Measurements from ENCODE around the gene RPL41.
"Not testable (repeated sequence)": the region's sequence is repeated elsewhere in the genome, so short reads cannot be mapped to it uniquely, and the experiment has no call there.

Gene RPL41

DNA sequence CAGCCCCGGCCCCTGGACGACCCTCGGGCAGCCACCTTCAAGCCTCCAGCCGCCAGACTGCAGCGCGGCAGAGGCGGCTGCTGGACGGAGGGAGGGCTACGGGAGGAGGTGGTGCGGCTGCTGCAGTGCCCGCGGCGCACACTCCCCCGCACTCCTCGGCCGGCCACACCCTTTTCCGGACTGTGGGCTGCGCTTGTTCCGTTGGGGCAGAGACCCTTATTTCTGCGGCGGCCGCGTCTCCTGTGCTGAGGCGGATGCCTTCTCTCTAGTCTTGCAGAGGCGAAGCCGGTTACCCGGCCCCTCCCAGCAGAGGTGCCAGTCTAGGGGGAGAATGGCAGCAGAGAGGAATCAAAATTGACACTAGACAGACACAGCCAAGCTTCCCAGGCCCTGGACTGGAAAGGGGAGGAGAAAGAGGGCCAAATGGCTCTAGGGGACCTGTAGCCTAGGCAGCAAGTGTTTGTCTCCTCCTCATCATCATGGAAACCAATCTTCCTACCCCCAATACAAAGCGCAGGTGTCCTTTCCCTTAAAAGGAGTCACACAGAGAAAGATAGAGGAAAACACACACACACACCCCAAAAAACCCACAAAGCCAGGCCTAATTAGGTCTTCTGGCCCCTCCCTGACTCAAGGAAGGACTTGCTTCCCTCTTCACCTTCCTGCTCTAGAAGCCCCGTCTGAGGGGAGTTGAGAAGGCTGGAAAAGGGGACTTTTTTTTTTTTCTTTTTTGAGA is 12.9 kb downstream of the RPL41 start:
- peak; percentile 70 for DNase-seq

DNA sequence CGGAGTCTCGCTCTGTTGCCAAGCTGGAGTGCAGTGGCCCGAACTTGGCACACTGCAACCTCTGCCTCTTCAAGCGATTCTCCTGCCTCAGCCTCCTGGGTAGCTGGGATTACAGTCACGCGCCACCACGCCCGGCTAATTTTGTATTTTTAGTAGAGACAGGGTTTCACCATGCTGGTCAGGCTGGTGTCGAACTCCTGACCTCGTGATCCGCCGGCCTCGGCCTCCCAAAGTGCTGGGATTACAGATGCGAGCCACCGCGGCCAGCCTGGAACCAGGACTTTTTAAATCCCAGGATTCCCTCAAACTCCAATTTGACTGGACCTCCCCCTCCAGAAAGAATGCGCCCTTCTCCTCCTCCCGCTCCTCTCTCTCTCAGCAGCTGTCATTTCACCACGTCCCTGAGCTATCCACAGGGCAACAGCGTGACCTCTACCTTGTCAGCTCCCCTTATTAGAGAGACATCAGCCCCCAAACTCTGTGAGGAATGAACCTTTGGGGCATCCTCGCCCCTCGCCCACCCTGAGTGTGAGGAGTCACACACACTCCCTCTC is 13.6 kb downstream of the RPL41 start:
- DNase-seq = no peak

GRCh38 chr12:56130876-56131275 is 14.4 kb downstream of the RPL41 start:
- no peak for DNase-seq

GRCh38 chr12:56134897-56135296 is 18.5 kb downstream of the RPL41 start:
- DNase-seq = no peak

DNA sequence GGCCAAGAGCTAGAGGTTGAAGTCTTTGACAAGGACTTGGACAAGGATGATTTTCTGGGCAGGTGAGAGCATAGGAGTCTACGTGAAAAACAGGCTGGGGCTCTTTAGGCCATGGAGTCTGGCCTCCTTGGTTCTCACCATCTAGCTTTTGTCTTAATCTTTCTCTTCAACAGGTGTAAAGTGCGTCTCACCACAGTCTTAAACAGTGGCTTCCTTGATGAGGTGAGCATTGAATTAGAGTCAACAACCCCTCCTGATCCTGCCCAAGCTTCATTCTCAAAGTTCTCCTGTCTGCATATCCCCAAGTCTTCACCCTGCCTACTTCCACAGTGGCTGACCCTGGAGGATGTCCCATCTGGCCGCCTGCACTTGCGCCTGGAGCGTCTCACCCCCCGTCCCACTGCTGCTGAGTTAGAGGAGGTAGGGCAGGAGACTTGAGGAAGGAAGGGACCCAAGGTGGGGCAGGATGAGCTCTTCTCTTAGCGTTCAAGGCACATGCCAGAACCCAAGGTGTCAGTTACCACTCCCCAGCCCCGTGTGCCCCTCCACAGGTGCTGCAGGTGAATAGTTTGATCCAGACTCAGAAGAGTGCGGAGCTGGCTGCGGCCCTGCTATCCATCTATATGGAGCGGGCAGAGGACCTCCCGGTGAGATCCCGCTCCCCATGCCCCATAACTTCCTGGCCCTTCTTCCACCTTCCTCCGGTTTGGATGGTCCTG is 21.6 kb downstream of the RPL41 start:
- no peak for DNase-seq

- no peak for DNase-seq
Observed at GRCh38 chr12:56141946-56142784, 25.7 kb downstream of the RPL41 start.

GRCh38 chr12:56143217-56143616 is 26.8 kb downstream of the RPL41 start:
- DNase-seq = no peak

- no peak for DNase-seq
Observed at GRCh38 chr12:56143870-56144269, 27.4 kb downstream of the RPL41 start.

DNA sequence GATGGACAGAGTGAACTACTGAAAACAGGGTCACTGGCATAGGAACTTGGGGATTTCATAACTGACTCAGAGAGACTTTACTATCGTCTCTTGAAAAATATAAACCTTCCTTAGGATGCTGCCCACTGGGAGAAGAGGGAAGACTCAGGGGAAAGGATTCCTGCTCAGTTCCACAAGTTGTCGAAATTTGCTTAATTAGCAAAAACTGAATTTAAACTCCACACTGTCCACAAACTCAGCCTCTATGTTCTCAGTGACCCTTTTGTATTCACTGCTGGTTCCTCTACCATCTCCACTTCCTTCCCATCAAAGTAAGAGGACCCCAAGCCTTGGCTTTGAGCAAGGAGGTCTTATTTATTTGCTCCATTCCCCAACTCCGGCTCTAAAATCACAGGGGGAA is 28.8 kb downstream of the RPL41 start:
- no peak for DNase-seq

GRCh38 chr12:56146492-56147460 is 30.3 kb downstream of the RPL41 start:
- DNase-seq = no peak

- DNase-seq = no peak
Observed at GRCh38 chr12:56150563-56150962, 34.1 kb downstream of the RPL41 start.

- peak; percentile 86 for DNase-seq
Observed at GRCh38 chr12:56151672-56152131, 35.3 kb downstream of the RPL41 start.

- DNase-seq = peak; percentile 97
Observed at GRCh38 chr12:56152132-56152755, 35.8 kb downstream of the RPL41 start, which contains the start of gene MYL6B. Gene MYL6B, plus strand, starts transcription at chr12:56152587. Its CDS starts 1,332 bp downstream, at chr12:56153919.

- DNase-seq = no peak
Observed at GRCh38 chr12:56152756-56153677, 36.6 kb downstream of the RPL41 start.

- no peak for DNase-seq
Observed at GRCh38 chr12:56153678-56154065, 37.2 kb downstream of the RPL41 start.

DNA sequence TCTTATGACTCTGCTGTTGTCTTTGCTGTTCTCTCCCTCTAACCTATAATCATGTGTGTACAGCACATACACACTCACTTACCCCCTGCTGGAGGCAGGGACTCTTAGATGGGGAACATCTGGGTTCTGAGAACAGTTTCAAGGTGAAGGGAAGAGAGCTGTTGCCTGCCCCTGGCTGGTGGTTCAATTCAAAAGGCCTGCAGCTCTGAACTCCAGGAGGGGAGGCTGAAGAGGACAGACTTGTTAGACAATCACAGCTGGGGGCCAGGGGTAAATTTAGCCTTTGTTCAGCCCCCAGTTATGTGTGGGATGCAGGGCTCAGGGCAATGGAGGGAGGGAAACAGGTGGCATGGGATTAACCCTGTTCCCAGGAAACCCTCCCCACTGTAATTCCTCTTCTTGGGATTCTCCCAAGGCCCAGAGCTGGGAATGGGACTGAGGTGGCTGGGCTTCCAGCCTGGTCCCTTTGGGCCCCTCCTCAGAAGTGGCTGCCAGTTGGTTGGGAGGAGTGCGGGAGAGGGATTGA is 37.9 kb downstream of the RPL41 start:
- DNase-seq = no peak

- DNase-seq = no peak
Observed at GRCh38 chr12:56154818-56155217, 38.4 kb downstream of the RPL41 start.

GRCh38 chr12:56155256-56155845 is 38.9 kb downstream of the RPL41 start:
- no peak for DNase-seq

GRCh38 chr12:56156464-56157200 is 40.2 kb downstream of the RPL41 start:
- not testable (repeated sequence) for DNase-seq

Measured in activated CD4-positive, alpha-beta T cell treated with anti-CD3 and anti-CD28 coated beads for 48 hours (primary cell).